Activated naive CD4-positive, alpha-beta T cell treated with anti-CD3 and anti-CD28 coated beads, Interleukin-2, amount 50 U/mL, for 72 hours (primary cell): ENCODE results near the gene PDE10A. TPM values are rescaled to one million over a fixed set of nuclear protein-coding genes. Genes with fewer than 3 reads are reported as not detected.

Experiments
- ATAC-seq, 2 donors: fragments of 150-1000 bp; cut with Tn5 transposase; 2 replicates each; pipeline ENCODE4 v1.10.0; 2021; ENCODE audit warnings: mild to moderate bottlenecking in 2 of 2, moderate library complexity in 2 of 2
- DNase-seq, 2 donors: peaks; one replicate each; pipeline ENCODE4 v3.0.0; 2021 to 2022; ENCODE audit warnings: low spot score in 2 of 2
- H3K27ac Mint-ChIP-seq, 2 donors: one replicate each; pipeline ENCODE4 v1.8.0; 2022; ENCODE audit warnings: mild to moderate bottlenecking in 2 of 2, mixed read lengths in 2 of 2
- H3K36me3 Mint-ChIP-seq, 2 donors: one replicate each; pipeline ENCODE4 v1.8.0; 2022; ENCODE audit warnings: mixed read lengths in 2 of 2
- H3K9me3 Mint-ChIP-seq, 2 donors: one replicate each; pipeline ENCODE4 v1.8.0; 2022; ENCODE audit warnings: mixed read lengths in 2 of 2
- total RNA-seq, 2 donors: library from RNA; stranded (reverse); gene quantifications; one replicate each; pipeline ENCODE4 v1.2.3, GENCODE V29; 2022

Gene PDE10A
- total RNA-seq: not detected

GRCh38 chr6:165662749-165663376 is at the start of gene PDE10A:
PDE10A (minus strand) TSS chr6:165663241; CDS start chr6:165662811, 430 bp downstream.
- Mint-ChIP-seq H3K36me3 (peaks cover 0 to 6% of the 10 kb centered on the region in 2 donors), H3K27ac (no peak within 1 kb of the TSS), H3K9me3 (no peaks in the 10 kb centered on the region)
- DNase-seq (no peak), ATAC-seq (no peak)

GRCh38 chr6:165708985-165709576 is 46.0 kb upstream of the PDE10A start:
- Mint-ChIP-seq H3K9me3 (peaks cover 5 to 10% of the 10 kb centered on the region in 2 donors), H3K36me3 (peaks cover 0 to 6% of the 10 kb centered on the region in 2 donors), H3K27ac (no peak overlapping the region)
- DNase-seq (no peak), ATAC-seq (no peak)

- DNase-seq: no peak
- peaks cover 5 to 10% of the 10 kb centered on the region in 2 donors for H3K9me3 Mint-ChIP-seq
- H3K27ac Mint-ChIP-seq: no peak overlapping the region
- ATAC-seq: no peak
- H3K36me3 Mint-ChIP-seq: peaks cover 0 to 6% of the 10 kb centered on the region in 2 donors
These were observed 44.2 kb upstream of the PDE10A start for GRCh38 chr6:165707067-165707853.

- no peak overlapping the region for H3K27ac Mint-ChIP-seq
- H3K9me3 Mint-ChIP-seq: peaks cover 13 to 17% of the 10 kb centered on the region in 2 donors
- no peak for ATAC-seq
These were observed 42.9 kb upstream of the PDE10A start for GRCh38 chr6:165705941-165706340.

GRCh38 chr6:165704045-165704748 is 41.2 kb upstream of the PDE10A start:
- peaks cover 8 to 11% of the 10 kb centered on the region in 2 donors for H3K9me3 Mint-ChIP-seq
- DNase-seq: no peak
- H3K27ac Mint-ChIP-seq: no peak overlapping the region
- H3K36me3 Mint-ChIP-seq: no peaks in the 10 kb centered on the region
- ATAC-seq: no peak

More at GRCh38 chr6:165705941-165706340, 42.9 kb upstream of the PDE10A start:
- H3K36me3 Mint-ChIP-seq: peaks cover 0 to 6% of the 10 kb centered on the region in 2 donors
- no peak for DNase-seq

- Mint-ChIP-seq H3K36me3 (no peaks in the 10 kb centered on the region), H3K9me3 (peaks cover 13 to 14% of the 10 kb centered on the region in 2 donors), H3K27ac (no peak overlapping the region)
- DNase-seq (no peak), ATAC-seq (no peak)
These were observed 39.6 kb upstream of the PDE10A start for GRCh38 chr6:165702669-165703068.

GRCh38 chr6:165701564-165702354 is 38.7 kb upstream of the PDE10A start:
- DNase-seq (no peak), ATAC-seq (no peak)
- Mint-ChIP-seq H3K27ac (no peak overlapping the region), H3K36me3 (no peaks in the 10 kb centered on the region), H3K9me3 (peaks cover 10 to 20% of the 10 kb centered on the region in 2 donors)

GRCh38 chr6:165701005-165701404 is 38.0 kb upstream of the PDE10A start:
- H3K27ac Mint-ChIP-seq: no peak overlapping the region
- H3K36me3 Mint-ChIP-seq: no peaks in the 10 kb centered on the region

GRCh38 chr6:165698868-165699267 is 35.8 kb upstream of the PDE10A start:
- DNase-seq (no peak), ATAC-seq (no peak)
- Mint-ChIP-seq H3K36me3 (no peaks in the 10 kb centered on the region), H3K27ac (no peak overlapping the region), H3K9me3 (peaks cover 14 to 28% of the 10 kb centered on the region in 2 donors)

More at GRCh38 chr6:165701005-165701404, 38.0 kb upstream of the PDE10A start:
- no peak for DNase-seq
- no peak for ATAC-seq
- peaks cover 10 to 24% of the 10 kb centered on the region in 2 donors for H3K9me3 Mint-ChIP-seq

- peaks cover 14 to 28% of the 10 kb centered on the region in 2 donors for H3K9me3 Mint-ChIP-seq
- no peaks in the 10 kb centered on the region for H3K36me3 Mint-ChIP-seq
- ATAC-seq: no peak
- no peak for DNase-seq
- H3K27ac Mint-ChIP-seq: no peak overlapping the region
These were observed 34.1 kb upstream of the PDE10A start for GRCh38 chr6:165697171-165697570.

GRCh38 chr6:165695722-165696515 is 32.9 kb upstream of the PDE10A start:
- H3K9me3 Mint-ChIP-seq: peaks cover 6 to 20% of the 10 kb centered on the region in 2 donors
- DNase-seq (no peak), ATAC-seq (no peak)
- H3K36me3 Mint-ChIP-seq: no peaks in the 10 kb centered on the region
- no peak overlapping the region for H3K27ac Mint-ChIP-seq

- peaks cover 6 to 24% of the 10 kb centered on the region in 2 donors for H3K9me3 Mint-ChIP-seq
- ATAC-seq: no peak
These were observed 31.3 kb upstream of the PDE10A start for GRCh38 chr6:165694296-165694695.

GRCh38 chr6:165692106-165692653 is 29.1 kb upstream of the PDE10A start:
- H3K9me3 Mint-ChIP-seq: peaks cover 8 to 16% of the 10 kb centered on the region in 2 donors
- no peak for ATAC-seq

More at GRCh38 chr6:165694296-165694695, 31.3 kb upstream of the PDE10A start:
- Mint-ChIP-seq H3K36me3 (no peaks in the 10 kb centered on the region), H3K27ac (no peak overlapping the region)
- no peak for DNase-seq

GRCh38 chr6:165689699-165690098 is 26.7 kb upstream of the PDE10A start:
- Mint-ChIP-seq H3K9me3 (peaks cover 4% of the 10 kb centered on the region in 2 donors), H3K27ac (no peak overlapping the region), H3K36me3 (no peaks in the 10 kb centered on the region)
- DNase-seq: no peak
- ATAC-seq: no peak

More at GRCh38 chr6:165692106-165692653, 29.1 kb upstream of the PDE10A start:
- DNase-seq: no peak
- no peak overlapping the region for H3K27ac Mint-ChIP-seq
- no peaks in the 10 kb centered on the region for H3K36me3 Mint-ChIP-seq
